DLD1 (cell line): Measurements from ENCODE around the gene NR2C1.

Experiments used
- in situ Hi-C: cut with HindIII; loops from 2 replicates; pipeline ENCODE4 v1.10.0; 2017; ENCODE audit warnings: low sequenced_read_pairs

The NR2C1 gene

GRCh38 chr12:94971923-94972322 is 101.5 kb downstream of the NR2C1 start:
- in situ Hi-C loops = no loop called here

- in situ Hi-C loops = no loop called here
Measured at GRCh38 chr12:94970560-94970959, 102.9 kb downstream of the NR2C1 start.
